Activated naive CD4-positive, alpha-beta T cell treated with Interleukin-2 at 50 U/mL for 16 hours (primary cell): ENCODE data around the gene MICAL2.

Source experiments
- DNase-seq: peaks from one replicate; pipeline ENCODE4 v3.0.0-alpha.2; 2020

The MICAL2 gene

DNA sequence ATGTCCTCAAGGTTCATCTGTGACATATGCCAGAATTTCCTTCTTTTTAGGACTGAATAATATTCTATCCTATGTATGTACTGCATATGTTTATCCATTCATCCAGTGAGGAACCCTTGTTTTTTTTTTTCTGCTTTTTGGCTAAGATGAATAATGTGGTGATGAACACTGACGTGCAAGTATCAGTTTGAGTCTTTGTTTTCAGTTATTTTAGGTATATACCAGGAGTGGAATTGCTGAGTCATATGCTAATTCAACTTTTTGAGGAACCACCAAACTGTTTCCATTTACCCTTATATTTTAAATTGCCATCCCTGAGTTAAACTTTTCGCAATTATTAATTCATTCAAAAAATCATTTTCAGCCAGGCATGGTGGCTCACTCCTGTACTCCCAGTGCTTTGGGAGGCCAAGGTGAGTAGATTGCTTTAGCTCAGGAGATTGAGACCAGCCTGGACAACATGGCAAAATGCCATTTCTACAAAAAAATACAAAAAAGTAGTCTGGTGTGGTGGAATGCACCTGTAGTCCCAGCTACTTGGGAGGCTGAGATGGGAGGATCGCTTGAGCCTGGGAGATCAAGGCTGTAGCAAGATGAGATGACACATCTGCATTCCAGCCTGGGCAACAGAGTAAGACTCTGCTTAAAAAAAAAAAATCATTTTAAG lies 64.2 kb downstream of the MICAL2 start:
- peak; percentile 13 for DNase-seq

DNA sequence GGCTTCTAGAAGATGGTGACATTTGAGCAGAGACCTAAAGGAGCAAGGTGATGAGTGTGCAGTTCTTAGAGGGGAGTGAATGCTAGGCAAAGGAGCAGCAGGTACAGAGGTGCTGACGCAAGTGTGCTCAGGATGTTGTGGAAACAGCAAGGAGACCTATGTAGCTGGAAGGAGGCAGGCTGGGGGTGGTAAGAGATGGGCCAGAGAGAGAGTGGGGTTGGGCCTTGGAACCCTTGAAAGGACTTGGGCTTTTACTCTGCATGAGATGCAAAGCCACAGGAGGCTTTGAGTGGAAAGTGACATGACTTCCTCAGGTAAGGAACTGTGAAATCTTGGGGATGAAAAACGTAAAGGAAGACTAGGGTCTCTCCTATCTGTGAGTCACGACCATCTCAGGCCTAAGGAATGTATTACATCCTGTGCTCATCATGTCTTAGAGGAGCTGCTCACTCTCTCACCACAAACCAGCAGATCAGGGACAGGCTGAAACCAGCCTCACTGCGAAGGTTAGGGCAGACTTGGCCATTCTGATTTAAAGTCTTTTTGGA lies 65.4 kb downstream of the MICAL2 start:
- DNase-seq = peak; percentile 13

DNA sequence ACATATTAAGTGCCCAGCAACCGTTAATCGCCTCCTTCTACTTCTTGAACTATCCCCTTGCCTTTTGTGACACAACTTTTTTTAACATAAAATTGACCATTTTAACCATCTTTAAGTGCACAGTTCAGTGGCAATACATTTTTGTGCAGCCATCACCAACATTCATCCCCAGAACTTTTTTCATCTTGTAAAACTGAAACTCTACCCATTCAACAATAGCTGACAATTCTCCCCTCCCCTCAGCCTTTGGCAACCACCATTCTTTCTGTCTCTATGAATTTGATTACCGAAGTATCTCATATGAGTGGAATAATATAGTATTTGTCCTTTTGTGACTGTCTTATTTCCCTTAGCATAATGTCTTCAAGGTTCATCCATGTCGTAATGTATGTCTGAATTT lies 66.0 kb downstream of the MICAL2 start:
- no peak for DNase-seq

DNA sequence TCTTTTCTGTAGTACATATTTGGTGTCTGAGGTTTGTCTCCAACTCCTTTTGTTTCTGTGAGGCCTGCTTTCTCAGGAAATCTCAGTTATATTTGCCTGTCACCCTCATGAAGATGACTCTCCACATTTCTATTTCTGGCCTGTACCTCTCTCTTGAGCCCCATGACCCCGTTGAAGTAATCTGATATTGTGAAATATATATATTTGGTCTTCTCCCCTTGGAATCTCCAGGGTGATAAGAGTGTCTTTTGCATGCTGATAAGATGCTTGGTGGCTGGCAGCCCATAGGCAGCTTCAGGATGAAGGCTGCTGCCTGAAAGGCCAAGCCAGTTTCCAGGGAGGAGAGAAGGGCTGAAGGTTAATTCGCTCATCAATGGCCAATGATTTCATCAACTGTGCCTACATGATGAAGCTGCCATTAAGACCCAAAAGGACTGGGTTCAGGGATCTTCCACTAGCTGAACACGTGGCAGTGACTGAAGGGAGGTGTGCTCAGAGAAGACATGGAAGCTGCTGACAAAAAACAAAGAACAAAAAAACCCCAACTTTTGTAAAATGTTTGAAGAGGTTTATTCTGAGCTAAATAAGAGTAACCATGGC lies 67.4 kb downstream of the MICAL2 start:
- no peak for DNase-seq

DNA sequence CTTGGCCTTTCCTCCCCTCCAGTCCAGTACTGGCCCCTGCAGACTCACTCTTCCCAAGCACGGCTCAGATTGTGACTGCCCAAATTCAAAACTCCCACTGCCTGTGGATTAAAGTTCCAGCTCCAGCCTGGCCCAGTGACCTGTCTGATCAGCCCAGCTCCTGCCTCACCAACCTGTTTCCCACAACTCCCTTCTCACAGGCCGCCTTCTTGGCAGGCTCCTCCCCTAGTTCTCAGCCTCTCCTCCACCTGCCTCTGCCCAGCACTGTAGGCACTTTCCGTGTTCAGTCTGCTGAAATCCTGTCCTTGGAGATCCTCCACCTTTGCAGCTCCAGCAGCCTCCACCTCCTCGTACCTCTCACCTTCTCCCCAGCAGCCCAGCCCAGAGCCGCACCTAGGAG lies 68.6 kb downstream of the MICAL2 start:
- DNase-seq = no peak

DNA sequence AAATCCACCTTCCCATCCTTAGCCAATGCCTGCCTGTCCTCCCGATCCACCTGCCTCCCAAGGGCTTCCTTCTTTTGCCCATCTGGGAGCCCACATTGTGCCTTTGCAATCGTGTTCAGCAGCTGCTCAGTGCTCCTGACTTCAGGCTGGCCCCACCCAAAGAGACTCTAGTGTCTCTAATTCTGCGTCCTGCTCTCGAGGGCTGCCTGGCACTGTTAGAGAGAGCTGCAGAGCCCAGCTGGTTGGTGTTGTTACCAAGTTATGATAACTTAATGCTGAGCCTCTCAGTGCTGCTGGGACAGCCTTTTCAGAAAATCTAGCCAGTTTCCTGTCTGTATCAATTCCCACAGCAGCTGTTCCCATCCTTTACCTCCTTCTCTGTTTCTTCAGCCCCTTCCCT lies 69.1 kb downstream of the MICAL2 start:
- no peak for DNase-seq

DNA sequence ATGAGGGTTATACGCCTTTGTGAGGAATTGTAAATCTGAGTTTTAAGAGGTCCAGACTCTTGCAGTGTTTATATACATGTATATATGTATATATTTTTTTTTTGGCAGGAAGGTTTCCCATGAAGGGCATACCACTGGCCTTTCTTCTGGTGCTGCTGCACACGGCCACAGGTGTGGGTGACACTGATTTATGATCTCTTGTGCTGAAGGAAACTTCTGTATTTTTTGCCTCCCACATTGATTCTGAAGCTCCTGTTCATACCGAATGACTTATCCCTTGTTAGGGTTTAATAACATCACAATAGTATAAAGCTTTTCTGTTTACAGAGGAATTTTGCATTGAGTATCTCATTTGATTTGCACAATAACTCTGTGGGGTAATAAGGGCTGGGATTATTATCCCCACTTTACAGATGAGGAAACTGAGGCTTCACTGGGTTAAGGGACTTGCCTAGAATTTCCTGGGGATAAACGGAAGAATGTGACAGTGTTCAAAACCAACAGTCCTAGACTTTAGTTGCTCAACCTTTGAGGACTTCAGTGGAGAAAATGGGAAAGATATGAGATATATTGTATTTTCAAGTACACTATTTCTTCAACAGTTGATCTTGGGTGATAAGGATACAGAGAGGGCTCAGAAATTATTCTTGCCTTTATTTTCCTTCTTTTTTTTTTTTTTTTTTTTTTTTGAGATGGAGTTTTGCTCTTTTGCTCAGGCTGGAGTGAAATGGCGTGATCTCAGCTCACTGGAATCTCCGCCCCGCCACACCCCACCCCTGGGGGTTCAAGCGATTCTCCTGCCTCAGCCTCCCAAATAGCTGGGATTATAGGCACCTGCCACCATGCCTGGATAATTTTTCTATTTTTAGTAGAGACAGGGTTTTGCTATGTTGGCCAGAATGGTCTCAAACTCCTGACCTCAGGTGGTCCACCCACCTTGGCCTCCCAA lies 70.1 kb downstream of the MICAL2 start:
- no peak for DNase-seq

DNA sequence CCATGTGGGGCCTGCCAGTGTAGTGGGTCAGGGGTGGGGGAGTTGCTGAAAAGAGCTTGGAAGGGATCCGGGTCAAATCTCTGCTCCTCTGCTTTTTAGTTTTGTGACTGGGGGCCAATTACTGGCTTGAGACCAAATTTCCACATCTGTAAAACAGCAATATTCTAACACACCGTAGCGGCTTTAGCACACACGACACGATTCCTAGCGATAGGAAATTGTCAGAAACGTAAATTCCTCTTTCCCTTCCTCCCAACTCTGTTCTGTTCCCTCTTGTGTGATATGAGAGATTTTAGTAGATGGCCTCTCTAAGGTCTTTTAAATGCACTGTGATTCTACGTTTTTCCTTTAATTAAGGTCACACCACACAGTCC lies 71.9 kb downstream of the MICAL2 start:
- no peak for DNase-seq

DNA sequence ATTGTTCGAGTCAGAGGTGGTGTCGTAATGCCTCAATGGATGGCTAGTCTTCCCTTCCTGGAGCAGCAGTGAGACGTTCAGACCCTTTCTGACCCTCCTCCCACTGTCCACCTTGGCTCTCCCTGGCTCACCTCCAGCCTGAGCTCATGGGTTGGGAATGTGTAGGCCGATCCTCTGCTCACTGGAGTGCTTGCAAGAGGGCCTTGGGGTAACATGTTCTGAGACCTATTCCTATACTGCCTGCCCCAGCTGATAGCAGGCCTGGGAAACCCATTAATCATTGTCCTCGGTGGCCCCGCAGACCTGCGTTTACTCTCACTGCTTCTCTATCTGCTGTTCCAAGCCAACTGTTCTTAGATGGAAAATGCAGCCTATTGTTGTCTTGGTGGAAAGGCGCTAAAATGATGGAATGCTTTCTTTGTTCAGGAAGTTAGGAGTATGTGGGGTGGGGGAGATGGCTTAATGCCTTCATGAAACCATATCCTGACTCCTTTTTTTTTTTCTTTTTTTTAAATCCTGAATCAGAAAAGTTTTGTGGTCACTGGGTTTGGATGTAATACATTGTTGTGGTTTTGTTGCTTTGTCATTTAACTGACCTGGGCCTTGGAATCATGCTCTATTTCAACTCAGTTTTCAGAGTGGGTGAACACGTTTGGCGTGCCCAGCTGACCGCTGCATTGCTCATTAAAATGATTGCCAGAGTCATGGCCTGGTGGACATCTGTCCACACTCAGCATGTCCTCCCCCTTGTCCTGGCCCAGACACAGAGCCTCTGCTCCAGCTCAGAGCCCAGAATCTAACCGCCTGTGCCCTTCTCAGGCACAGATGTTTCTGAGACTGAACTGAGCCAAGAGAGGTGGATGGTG lies 72.5 kb downstream of the MICAL2 start:
- DNase-seq = no peak

DNA sequence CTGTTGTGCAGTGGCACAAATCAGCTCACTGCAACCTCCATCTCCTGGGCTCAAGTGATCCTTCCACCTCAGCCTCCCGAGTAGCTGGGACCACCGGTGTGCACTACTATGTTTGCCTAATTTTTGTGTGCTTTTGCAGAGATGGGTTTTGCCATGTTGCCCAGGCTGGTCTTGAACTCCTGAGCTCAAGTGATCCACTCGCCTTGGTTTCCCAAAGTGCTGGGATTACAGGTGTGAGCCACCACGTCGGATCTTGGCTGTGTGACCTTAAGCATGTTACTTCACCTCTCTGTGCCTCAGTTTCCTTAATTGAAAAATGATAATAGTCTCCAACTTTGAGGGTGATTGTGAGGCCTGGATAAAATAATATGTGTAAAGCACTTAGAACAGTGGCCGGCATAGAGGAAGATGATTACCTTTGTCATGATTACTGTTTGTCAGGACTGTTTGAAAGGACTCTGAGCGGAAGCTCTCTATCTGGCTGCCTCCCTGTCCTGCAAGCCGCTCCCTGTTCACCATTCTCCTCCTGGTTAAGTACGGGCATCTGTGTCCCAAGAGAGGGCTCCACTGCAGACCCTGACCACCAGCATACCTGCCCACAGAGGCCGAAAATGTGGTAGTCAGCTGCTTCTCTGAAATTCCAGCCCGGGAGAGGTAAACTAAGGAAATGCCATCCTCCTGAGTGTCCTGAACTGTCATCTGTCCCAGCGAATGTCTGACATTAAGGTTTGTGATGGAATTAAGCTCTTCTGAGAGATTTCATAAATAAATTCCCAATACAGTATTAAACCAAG lies 73.6 kb downstream of the MICAL2 start:
- DNase-seq = no peak

DNA sequence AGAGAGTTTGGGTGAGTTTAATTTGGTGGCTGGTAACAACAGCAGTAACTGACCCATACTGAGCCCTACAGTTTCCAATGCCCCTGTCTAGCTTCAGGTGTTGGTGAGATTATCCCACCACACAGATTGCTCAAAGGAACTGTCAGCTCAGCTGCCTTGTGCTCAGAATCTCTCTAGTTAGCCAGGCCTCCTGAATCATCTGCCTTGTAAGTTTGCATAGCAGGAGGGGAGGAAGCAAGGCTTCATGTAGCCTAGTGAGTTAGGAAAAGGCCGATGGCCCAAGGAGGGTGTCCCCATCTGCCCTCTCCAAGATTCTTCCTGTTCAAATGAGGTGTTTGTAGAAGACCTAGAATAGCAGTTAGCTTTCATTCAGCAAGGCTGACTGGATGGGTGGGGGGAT lies 74.3 kb downstream of the MICAL2 start:
- DNase-seq = no peak

DNA sequence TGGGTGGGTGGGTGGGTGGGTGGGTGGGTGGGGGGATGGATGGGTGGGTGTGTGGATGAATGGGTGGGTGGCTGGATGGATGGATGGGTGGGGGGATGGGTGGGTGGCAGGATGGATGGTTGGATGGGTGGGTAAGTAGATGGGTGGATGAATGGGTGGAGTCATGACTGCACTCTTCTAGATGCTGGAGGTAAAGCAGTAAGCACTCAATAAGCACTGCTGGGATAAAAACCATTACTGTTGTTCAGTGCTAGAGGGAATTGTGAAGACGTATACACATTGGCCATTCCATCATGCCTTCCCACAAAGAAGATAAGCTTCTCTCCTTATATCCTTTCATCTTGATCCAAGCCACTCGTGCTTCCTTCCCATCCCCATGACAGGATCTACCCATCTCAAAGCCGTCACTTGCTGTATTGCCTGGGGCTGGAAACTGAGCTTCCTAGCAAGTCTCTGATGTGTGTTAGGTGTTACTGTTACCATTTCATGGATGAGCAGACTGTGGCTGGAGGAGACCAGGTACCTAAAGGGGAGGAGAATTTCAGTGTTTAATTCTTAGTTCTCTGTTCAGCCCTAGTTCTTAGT lies 74.8 kb downstream of the MICAL2 start:
- no peak for DNase-seq

DNA sequence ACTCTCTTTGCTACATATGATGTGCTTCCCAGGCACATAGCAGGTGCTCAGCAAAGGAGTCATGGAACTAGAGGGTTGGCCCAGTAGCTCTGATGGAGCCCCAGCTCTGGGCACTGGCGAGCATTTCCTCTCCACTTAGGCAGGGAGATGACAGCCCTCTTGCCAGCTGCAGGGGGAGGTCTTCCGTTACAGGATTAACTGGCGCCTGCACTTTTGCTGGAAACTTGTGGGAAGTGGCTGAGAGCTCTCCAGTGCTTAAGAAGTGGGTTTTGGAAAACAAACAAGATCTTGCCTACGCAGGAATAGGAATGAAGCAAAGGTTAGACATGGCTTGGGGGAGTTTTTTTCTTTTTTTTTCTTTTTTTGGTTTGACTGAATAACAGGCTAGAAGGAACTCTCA lies 75.5 kb downstream of the MICAL2 start:
- DNase-seq = no peak

DNA sequence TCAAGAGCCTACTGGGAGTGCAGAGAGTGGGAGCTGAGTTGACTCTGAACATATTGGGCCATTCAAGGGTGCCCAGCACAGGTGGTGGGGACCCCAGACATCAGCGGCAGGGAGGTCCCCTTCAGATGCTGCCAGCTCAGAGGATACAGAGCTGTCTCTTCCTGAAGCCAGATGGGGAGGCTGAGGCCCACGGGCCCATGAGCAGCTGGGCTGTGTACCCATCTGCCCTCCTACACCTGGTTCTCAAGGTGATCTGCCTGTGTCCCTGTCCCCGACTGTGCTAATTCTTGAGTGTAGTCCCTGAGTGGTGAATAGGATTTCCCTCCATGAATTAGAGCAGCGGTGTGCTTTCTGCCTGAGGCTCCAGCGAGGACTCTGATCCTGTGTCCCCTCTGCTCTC lies 76.3 kb downstream of the MICAL2 start:
- DNase-seq = no peak

DNA sequence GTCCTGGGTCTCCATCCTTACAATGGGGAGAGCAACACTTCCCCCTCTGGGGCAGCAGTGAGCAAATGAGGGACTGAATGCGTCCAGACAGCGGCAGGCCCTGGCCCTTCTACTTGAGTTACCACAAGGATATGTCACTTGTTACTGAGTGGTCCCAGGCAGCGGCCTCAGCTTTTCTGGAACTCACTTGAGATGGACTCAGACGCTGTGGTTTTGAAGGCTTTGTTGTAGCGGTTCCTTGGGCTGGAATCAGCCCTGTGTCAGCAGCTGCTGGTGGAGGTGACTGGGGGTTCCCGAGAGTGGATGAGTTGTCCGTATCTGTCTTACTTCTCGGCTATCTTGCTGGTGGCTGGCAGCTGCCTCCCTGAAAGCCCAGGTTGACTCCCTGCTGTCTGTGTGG lies 77.0 kb downstream of the MICAL2 start:
- peak; percentile 66 for DNase-seq

DNA sequence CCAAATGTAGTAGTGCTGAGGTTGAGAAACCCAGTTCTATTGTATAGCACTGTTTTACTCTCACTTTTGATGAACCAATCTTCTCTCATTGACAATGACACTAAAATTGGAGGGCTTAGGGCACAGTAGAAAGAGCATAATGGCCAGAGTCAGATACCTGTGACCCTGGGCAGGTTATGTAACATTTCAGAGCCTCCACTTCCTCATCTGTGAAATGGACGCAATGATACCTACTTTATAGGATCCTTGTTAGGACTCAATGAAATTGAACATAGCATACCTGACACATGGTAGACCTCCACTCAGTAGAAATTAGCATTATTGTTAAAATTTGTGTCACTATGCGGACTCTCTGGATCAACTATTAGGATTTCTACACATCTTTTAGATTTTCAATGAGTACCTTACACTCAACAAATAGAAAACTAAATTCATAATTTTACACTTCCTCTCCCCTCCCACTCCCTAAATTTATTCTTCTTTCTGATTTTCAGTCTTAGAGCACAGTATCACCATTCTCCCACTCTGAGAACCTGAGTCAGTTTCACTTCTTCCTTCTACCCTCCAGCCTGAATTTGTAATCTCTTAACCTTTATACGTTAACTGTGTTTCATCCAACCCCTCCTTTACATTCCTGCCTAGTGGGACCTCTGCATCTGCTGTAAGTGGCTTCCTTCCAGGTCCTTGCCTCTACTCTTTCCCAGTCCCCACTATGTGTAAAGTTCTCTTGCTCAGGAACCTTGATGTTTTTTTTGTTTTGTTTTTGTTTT lies 78.3 kb downstream of the MICAL2 start:
- no peak for DNase-seq

DNA sequence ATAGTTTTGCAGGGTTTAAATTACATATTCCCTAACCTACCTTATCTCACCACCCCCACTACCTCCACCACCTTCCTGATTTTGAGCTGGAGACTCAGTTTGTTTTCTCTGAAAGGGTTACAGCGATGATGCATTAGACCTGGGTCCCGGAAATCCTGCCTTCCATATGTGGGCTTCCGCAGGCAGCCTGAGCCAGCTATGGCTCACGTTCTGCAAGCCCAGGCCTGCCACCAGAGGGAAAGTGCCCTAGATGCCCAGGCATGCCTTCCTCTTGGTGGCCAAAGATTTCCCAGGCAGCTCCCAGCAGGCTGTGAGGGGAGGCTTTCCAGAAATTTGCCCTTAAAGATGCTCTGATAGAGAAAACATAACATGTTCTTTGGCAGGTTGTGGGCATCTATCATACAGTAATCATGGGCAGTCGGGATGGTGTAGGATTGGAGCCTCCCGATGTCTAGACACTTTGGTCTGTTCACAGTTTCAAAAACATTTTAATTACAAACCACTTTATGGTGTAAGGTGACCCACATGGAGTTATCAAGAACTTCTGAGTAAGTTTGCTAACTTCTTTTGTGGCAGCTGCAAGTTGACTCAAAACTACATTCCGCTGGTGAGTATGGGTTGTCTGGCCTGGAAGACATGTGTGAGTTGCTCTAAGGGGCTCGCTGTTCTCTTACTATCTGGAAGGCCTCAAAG lies 79.3 kb downstream of the MICAL2 start:
- DNase-seq = peak; percentile 68

DNA sequence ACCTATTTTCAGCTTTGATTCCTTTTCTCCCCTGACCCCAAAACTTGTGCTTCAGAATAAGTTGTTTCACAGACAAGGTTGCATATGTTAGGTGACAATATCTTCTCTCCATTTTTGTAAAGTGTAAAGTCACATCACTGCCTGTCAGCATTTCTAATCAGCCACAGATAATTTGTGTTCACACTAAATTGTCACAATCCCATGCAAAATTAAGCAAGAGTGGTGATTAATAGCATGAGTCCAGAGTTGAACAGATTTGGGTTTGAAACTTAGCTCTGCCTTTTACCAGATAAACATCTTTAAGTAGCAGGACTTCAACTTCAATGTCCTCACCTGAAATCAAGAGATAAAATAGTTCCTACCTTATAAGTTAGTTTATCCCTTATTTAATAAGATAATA lies 80.1 kb downstream of the MICAL2 start:
- no peak for DNase-seq

DNA sequence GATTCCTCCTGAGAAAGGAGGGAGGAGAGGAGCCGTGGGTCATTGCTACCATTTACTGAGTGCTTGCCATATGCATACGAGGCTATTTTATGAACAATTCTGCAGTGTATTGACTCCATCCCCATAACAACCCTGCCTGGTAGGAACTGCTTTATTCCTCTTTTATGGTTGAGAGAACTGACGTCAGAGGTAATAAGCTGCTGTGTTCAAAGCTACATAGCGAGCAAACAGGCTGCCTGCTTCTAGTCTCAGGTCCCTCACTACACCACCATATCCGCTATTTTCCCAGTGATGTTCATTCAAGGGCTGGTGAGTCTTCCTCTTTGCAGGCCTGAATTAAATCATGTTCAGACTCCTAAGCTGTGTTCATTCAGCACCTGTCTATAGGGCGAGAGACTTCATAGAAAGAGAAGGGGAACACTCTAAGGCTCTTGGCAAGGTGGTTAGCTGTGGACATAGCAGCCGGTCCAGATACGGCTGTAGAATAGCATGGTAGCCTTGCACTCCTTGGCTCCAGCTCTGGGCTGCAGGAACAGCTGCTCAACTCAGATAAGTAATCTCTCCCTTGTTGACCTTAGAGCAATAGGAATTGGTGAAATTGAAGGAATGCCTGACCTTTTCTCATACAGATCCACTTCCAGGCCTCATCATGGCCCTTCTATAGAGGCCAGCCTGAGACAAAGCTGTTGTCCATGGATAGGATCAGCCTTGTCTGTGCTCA lies 82.6 kb downstream of the MICAL2 start:
- no peak for DNase-seq
